Endothelial cell of umbilical vein (primary cell): ENCODE measurements around the gene C9orf57.

ENCODE experiments used
- CTCF ChIP-seq, 2 donors: IDR thresholded peaks; 1 replicate in 1 of 2; 2 replicates in 1 of 2; pipeline ENCODE4 v1.5.1; 2011; ENCODE audit warnings: low read length in 2 of 2, mild to moderate bottlenecking in 2 of 2, moderate library complexity in 2 of 2, control low read depth in 1 of 2, inconsistent platforms in 1 of 2, low read depth in 1 of 2; ENCODE audit not compliant: insufficient read depth in 1 of 2; ENCODE audit errors: extremely low read depth in 1 of 2
- EZH2 ChIP-seq: IDR thresholded peaks from 2 replicates; pipeline ENCODE4 v1.6.1; 2012; ENCODE audit warnings: borderline replicate concordance, low read depth, mild to moderate bottlenecking, moderate library complexity, low read length, inconsistent platforms; ENCODE audit not compliant: severe bottlenecking
- FOS ChIP-seq: IDR thresholded peaks from 2 replicates; pipeline ENCODE4 v1.6.1; 2011; ENCODE audit warnings: mild to moderate bottlenecking, low read length, moderate library complexity, borderline replicate concordance; ENCODE audit not compliant: insufficient read depth
- GATA2 ChIP-seq: IDR thresholded peaks from 2 replicates; pipeline ENCODE4 v1.7.0; 2011; ENCODE audit warnings: low read depth, mild to moderate bottlenecking, moderate library complexity, mixed read lengths, low read length; ENCODE audit not compliant: insufficient read length, insufficient read depth
- JUN ChIP-seq: IDR thresholded peaks from 2 replicates; pipeline ENCODE4 v1.6.1; 2011; ENCODE audit warnings: borderline replicate concordance, low read depth; ENCODE audit not compliant: insufficient read length, insufficient read depth
- MAX ChIP-seq: IDR thresholded peaks from 2 replicates; pipeline ENCODE4 v1.6.1; 2011; ENCODE audit not compliant: insufficient read depth, insufficient read length
- MYC ChIP-seq: IDR thresholded peaks from one replicate; pipeline ENCODE4 v1.6.1; 2011; ENCODE audit warnings: mild to moderate bottlenecking, low read depth, low read length
- POLR2A ChIP-seq: IDR thresholded peaks from 2 replicates; pipeline ENCODE4 v1.6.1; 2012; ENCODE audit warnings: low read depth, mild to moderate bottlenecking, control low read depth, low read length
- POLR2AphosphoS5 ChIP-seq: IDR thresholded peaks from 2 replicates; pipeline ENCODE4 v1.6.1; 2012; ENCODE audit warnings: low read depth, mild to moderate bottlenecking, control low read depth, low read length, moderate library complexity; ENCODE audit not compliant: insufficient read depth

GRCh38 chr9:72041369-72041768 lies 19.0 kb downstream of the C9orf57 start:
- TF ChIP-seq POLR2A (no peak), CTCF (IDR thresholded peaks at IDR 0.05; ENCODE audit: extremely low read depth in 1 of 2, insufficient read depth in 1 of 2, low read depth in 1 of 2, low read length in 2 of 2) (no peak), GATA2 (no peak), MAX (no peak), POLR2AphosphoS5 (no peak), EZH2 (no peak), MYC (no peak), JUN (no peak), FOS (no peak)
